ENCODE results near the gene DEDD. TPM values are rescaled to one million over a fixed set of nuclear protein-coding genes. Genes with fewer than 3 reads are reported as not detected.

Gene DEDD
- total RNA-seq, 1 experiment from 2014 or later: 44.7 TPM

GRCh38 chr1:161138431-161138830 lies 6.0 kb upstream of the DEDD start:
- no CpG with 5 or more reads among the region's 1 CpG for WGBS (ENCODE audit: extremely low coverage, insufficient read length, low lambda C conversion rate)
- no peak overlapping the region for H4K8ac ChIP-seq (replicated peaks; ENCODE audit: insufficient read length, low read depth, low read length)
- H3K4me1 ChIP-seq (ENCODE audit: insufficient read depth, low read length): no peaks in the 10 kb centered on the region
- H2BK12ac ChIP-seq (ENCODE audit: insufficient read length, low read depth, low read length): no peak overlapping the region
- peaks cover 4% of the 10 kb centered on the region for H3K23me2 ChIP-seq (ENCODE audit: insufficient read length, low read depth, low read length, poor library complexity, severe bottlenecking)
- no peak overlapping the region for H3K23ac ChIP-seq (ENCODE audit: insufficient read length, low read depth, low read length)
- H2AK5ac ChIP-seq (ENCODE audit: insufficient read length, low read length): no peak overlapping the region
- peaks cover 0 to 2% (median 0%) of the 10 kb centered on the region in 3 experiments; a peak in 1 of 7 replicates for H3K36me3 Mint-ChIP-seq (ENCODE audit: insufficient read depth in 1 of 3, low read depth in 3 of 3)
- no peaks in the 10 kb centered on the region for H4K20me1 ChIP-seq (ENCODE audit: control insufficient read depth, insufficient read depth, insufficient read length)
- no peak overlapping the region for H2BK20ac ChIP-seq (ENCODE audit: low read depth, low read length, poor library complexity, severe bottlenecking)
- no peaks in the 10 kb centered on the region for H3K9me3 ChIP-seq (ENCODE audit: control insufficient read depth, low read depth, low read length)
- H3K9me3 Mint-ChIP-seq: no peaks in the 10 kb centered on the region
- no peak overlapping the region for H2BK5ac ChIP-seq (ENCODE audit: insufficient read length, low read length)
- no peak overlapping the region; a peak in 1 of 7 replicates for H3K27ac Mint-ChIP-seq
- no peak for DNase-seq
- peaks cover 4% of the 10 kb centered on the region for H3K79me1 ChIP-seq (ENCODE audit: insufficient read depth, low read depth, low read length, poor library complexity, severe bottlenecking)
- H3K14ac ChIP-seq (ENCODE audit: insufficient read depth, low read length): no peak overlapping the region
- TF ChIP-seq CTCF (conservative IDR thresholded peaks at IDR 0.05): no peak
- H3K18ac ChIP-seq (ENCODE audit: insufficient read length, low read depth, low read length): no peak overlapping the region
- no peak overlapping the region for H3K4ac ChIP-seq (ENCODE audit: low read depth, low read length)
- H3K4me1 Mint-ChIP-seq: no peaks in the 10 kb centered on the region
- no peak overlapping the region for H2AFZ ChIP-seq (ENCODE audit: low read length)
- no peak overlapping the region for H4K5ac ChIP-seq (ENCODE audit: insufficient read length, low read depth, low read length)
- H2BK120ac ChIP-seq (ENCODE audit: low read depth, low read length, poor library complexity, severe bottlenecking): no peak overlapping the region
- H3K4me2 ChIP-seq (ENCODE audit: insufficient read depth, insufficient read length, low read length): no peak overlapping the region
- no peak overlapping the region for H3T11ph ChIP-seq (ENCODE audit: low read length)
- H3K27me3 Mint-ChIP-seq (ENCODE audit: low read depth): no peaks in the 10 kb centered on the region
- no peak overlapping the region for H3K27ac ChIP-seq (ENCODE audit: insufficient read length, low read depth, low read length)
- H3K9ac ChIP-seq (ENCODE audit: extremely low read depth, insufficient read length, low read length): no peak overlapping the region
- no peaks in the 10 kb centered on the region for H3K27me3 ChIP-seq (ENCODE audit: insufficient read depth, low read length)
- H3K79me2 ChIP-seq (ENCODE audit: insufficient read depth, low read length): peaks cover 3% of the 10 kb centered on the region; the same call in 1 of the 2 replicates
- no peak overlapping the region for H3K4me3 Mint-ChIP-seq
- no peak overlapping the region for H4K91ac ChIP-seq (ENCODE audit: insufficient read length, low read depth, low read length)
- H2BK15ac ChIP-seq (ENCODE audit: low read depth, low read length): no peak overlapping the region
- no peak overlapping the region for H3K56ac ChIP-seq (ENCODE audit: insufficient read length, low read depth, low read length)
